ENCODE measurements around the gene TCEA3. TPM values are rescaled to one million over a fixed set of nuclear protein-coding genes. Genes with fewer than 3 reads are reported as not detected.

TCEA3 gene
- total and polyA plus RNA-seq, 7 donors: 26.9 to 222 (median 66.2) TPM

DNA sequence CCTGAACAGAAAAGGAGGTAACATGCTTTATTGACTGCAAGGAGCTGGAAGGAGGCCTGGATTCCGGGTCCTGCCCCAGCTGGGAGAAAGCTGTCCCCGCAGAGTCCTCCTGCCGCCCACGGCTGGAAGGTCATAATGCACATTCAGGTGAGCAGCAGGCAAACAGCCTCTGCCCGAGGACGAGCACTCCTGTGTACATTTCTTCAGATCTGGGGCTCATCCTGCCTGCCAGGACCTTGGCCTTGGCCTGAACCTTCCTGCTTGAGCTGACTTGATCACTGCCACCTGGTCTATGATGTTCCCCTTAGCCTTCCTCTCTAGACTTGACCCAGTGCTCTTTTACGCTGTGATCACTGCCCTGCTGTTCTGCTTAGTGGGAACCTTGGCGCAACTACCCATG lies 37.1 kb downstream of the TCEA3 start:
- no peaks in the 10 kb centered on the region for H3K27me3 ChIP-seq
- intact Hi-C loops (cut with DNase I): no loop called here
- WGBS, 2 donors: 87 to 92% methylated on average over 8 of the region's 8 CpGs
- DNase-seq: no peak
- TF ChIP-seq, protein P1, sequence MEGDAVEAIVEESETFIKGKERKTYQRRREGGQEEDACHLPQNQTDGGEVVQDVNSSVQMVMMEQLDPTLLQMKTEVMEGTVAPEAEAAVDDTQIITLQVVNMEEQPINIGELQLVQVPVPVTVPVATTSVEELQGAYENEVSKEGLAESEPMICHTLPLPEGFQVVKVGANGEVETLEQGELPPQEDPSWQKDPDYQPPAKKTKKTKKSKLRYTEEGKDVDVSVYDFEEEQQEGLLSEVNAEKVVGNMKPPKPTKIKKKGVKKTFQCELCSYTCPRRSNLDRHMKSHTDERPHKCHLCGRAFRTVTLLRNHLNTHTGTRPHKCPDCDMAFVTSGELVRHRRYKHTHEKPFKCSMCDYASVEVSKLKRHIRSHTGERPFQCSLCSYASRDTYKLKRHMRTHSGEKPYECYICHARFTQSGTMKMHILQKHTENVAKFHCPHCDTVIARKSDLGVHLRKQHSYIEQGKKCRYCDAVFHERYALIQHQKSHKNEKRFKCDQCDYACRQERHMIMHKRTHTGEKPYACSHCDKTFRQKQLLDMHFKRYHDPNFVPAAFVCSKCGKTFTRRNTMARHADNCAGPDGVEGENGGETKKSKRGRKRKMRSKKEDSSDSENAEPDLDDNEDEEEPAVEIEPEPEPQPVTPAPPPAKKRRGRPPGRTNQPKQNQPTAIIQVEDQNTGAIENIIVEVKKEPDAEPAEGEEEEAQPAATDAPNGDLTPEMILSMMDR (IDR thresholded peaks at IDR 0.05): no peak
- no peak for TF ChIP-seq POLR2A (IDR thresholded peaks at IDR 0.05)
- no peak for TF ChIP-seq EP300 (IDR thresholded peaks at IDR 0.05)
- peaks cover 0 to 24% (median 2%) of the 10 kb centered on the region in 4 donors for H3K36me3 ChIP-seq
- H3K9me3 ChIP-seq: no peaks in the 10 kb centered on the region
- no peak overlapping the region for H3K4me3 ChIP-seq
- no peak overlapping the region for H3K27ac ChIP-seq
- H3K4me1 ChIP-seq: peaks cover 0 to 11% (median 5%) of the 10 kb centered on the region in 4 donors

DNA sequence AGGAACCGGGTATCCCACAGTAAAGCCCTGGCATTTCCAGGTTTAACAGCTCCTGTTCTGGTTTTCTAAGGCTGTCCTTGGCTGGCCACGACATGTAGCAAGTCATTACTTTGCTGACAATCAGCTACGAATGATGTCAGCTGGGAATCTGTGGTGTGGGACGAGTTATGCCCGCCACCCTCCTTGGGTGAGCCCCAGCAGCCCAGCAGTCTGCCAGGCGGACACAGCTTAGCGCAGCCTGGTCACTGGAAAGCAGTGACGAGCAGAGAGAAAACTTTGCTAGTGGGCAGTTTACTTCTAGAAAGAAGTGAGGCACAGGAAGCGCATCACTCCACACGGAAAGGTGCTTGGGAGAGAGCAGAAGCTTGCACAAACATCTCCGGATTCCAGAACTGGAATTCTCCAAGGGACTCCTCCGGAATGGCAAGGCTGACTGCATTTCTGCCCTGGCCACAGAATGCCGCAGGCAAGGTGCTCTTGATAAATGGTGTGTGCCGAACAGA lies 39.4 kb downstream of the TCEA3 start:
- Histone ChIP-seq H3K9me3 (no peaks in the 10 kb centered on the region), H3K4me1 (peaks cover 0 to 11% (median 5%) of the 10 kb centered on the region in 4 donors), H3K27ac (peak overlapping the region in 2 of 4 donors; percentile 13 to 28), H3K36me3 (peaks cover 0 to 37% (median 2%) of the 10 kb centered on the region in 4 donors), H3K4me3 (no peak overlapping the region), H3K27me3 (no peaks in the 10 kb centered on the region)
- DNase-seq: peak; percentile 18
- TF ChIP-seq POLR2AphosphoS5 (IDR thresholded peaks at IDR 0.05) (no peak), POLR2A (IDR thresholded peaks at IDR 0.05) (no peak), EP300 (IDR thresholded peaks at IDR 0.05) (no peak)
- TF ChIP-seq, protein P1 (IDR thresholded peaks at IDR 0.05): no peak
- intact Hi-C loops (cut with DNase I): no loop called here
- WGBS, 2 donors: 89 to 94% methylated on average over 14 of the region's 14 CpGs

DNA sequence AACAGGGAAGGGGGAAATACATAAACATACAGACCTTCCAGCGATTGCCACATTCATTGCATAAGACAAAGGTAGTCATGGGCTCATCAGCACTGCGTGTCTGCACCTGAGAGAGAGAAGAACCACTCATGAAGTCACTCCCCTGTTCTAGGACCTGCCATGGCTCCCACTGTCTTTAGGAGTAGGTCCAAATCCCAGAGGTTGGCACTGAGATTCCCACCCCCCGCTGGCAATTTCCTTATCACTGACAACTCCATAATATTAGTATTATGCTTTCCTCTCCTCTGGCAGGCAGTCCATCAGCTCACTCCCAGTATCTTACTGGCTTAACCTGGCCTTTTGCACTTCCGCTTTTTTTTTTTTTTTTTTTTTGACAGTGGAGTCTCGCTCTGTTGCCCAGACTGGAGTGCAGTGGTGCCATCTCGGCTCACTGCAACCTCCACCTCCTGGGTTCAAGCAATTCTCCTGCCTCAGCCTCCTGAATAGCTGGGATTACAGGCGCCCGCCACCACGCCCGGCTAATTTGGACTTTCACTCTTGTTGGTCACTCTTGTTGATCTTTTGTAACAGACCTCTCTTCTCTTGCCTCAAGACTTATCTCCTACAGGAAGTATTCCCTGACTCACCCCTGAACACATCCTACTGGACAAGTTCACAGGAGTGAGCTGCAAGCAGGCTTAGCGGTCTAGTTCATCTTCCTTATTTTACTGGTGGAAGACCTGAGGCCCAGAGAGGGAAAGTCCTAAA lies 40.1 kb downstream of the TCEA3 start:
- intact Hi-C loops (cut with DNase I): no loop called here
- Histone ChIP-seq H3K27ac (peak overlapping the region in 3 of 4 donors; percentile 28 to 57 (median 35)), H3K4me1 (peaks cover 0 to 11% (median 5%) of the 10 kb centered on the region in 4 donors), H3K4me3 (no peak overlapping the region), H3K27me3 (no peaks in the 10 kb centered on the region), H3K9me3 (no peaks in the 10 kb centered on the region), H3K36me3 (peaks cover 0 to 37% (median 2%) of the 10 kb centered on the region in 4 donors)
- TF ChIP-seq EP300 (IDR thresholded peaks at IDR 0.05): no peak
- TF ChIP-seq, protein P1 (IDR thresholded peaks at IDR 0.05): no peak
- TF ChIP-seq POLR2A (IDR thresholded peaks at IDR 0.05): no peak
- no peak for TF ChIP-seq POLR2AphosphoS5 (IDR thresholded peaks at IDR 0.05)
- 73 to 81% methylated on average over 11 of the region's 11 CpGs for WGBS, 2 donors
- peak; percentile 4 for DNase-seq

DNA sequence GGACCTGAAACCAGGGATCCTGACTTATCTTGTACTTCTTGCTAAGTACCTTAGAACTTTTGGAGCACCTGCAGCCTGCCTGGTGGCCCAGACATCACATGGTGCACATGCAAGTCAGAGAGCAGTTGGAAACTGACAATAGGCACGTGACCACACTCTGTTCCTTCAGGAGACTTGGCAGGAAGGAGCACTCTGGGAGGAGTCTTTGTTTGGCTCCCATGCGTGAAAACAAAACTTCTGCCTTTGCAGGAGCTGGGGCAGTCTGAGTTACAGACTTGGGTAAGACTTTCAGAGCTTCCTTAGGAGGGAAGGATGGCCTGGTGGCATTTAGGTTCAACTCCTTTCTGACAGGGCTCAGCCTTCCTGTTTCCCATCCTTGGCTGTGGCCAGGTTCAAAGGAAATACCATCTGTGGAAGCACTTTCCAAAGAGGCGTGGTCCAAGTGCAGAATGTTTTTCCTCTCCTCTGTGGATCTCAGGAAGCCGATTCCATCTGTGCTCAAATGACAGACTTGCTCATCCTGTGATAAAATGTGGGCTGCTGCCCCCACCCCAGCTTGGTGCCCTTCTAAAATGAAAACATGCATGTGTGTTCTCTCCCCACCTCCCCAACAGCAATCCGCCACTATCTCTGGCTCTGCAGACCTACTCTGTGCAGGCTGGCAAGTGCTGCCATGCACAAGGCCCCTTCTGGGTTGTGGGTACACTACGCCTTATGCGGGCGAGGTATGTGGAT lies 40.8 kb downstream of the TCEA3 start:
- Histone ChIP-seq H3K27ac (peak overlapping the region; percentile 7 to 57 (median 32)), H3K27me3 (no peaks in the 10 kb centered on the region), H3K4me1 (peaks cover 0 to 11% (median 6%) of the 10 kb centered on the region in 4 donors), H3K36me3 (peaks cover 0 to 37% (median 2%) of the 10 kb centered on the region in 4 donors), H3K9me3 (no peaks in the 10 kb centered on the region), H3K4me3 (no peak overlapping the region)
- peak; percentile 78 for DNase-seq
- intact Hi-C loops (cut with DNase I): no loop called here
- WGBS, 2 donors: 79 to 86% methylated on average over 8 of the region's 8 CpGs
- TF ChIP-seq, protein P1 (IDR thresholded peaks at IDR 0.05): no peak
- TF ChIP-seq POLR2A (IDR thresholded peaks at IDR 0.05) (no peak), POLR2AphosphoS5 (IDR thresholded peaks at IDR 0.05) (no peak), EP300 (IDR thresholded peaks at IDR 0.05) (no peak)

All from sigmoid colon (tissue), 7 donors.